H1 (cell line): Measurements from ENCODE around the gene KDSR. TPM values are rescaled to one million over a fixed set of nuclear protein-coding genes. Genes with fewer than 3 reads are reported as not detected.

Experiments
- CBX5 ChIP-seq: fragments of 300-800, 300-1000 bp; sonication (generic); IDR thresholded peaks from 2 replicates; pipeline ENCODE4 v1.7.1; 2016; ENCODE audit warnings: antibody characterized with exemption, low read length, low read depth
- NANOG ChIP-seq: IDR thresholded peaks from 2 replicates; pipeline ENCODE4 v1.6.1; 2011; ENCODE audit warnings: low read length, low read depth, mild to moderate bottlenecking, inconsistent platforms; ENCODE audit not compliant: insufficient read depth, poor library complexity, severe bottlenecking
- SP1 ChIP-seq: IDR thresholded peaks from 2 replicates; pipeline ENCODE4 v1.6.1; 2011; ENCODE audit warnings: low read depth, low read length
- polyA plus RNA-seq, 7 experiments: library from polyadenylated mRNA; depleted of rRNA in 3 of 7; stranded (reverse) in 5 of 7; unstranded in 2 of 7; fragments of >200 nt in 5 of 7; fragments of 200-250 nt in 2 of 7; gene quantifications; 1 replicate in 5 of 7; 2 replicates in 1 of 7; 4 replicates in 1 of 7; pipeline versions ENCODE4 v1.2.1 to v1.2.3, GENCODE V29; 2011 to 2013; ENCODE audit warnings: missing spikeins in 2 of 7, mixed read lengths in 2 of 7
- total RNA-seq: library from RNA; stranded (reverse); fragmentation: NEBNext Ultra II Directional; extraction: Animal tissue kit (Norgen Biotek cat#: 25700); gene quantifications from 2 replicates; pipeline ENCODE4 v1.2.1, GENCODE V29; 2021
- TF ChIP-seq, protein P1 (sequence below): IDR thresholded peaks from 2 replicates; pipeline ENCODE4 v1.6.1; 2011; ENCODE audit warnings: low read depth, mild to moderate bottlenecking, low read length; ENCODE audit not compliant: insufficient read depth

The KDSR gene
- total and polyA plus RNA-seq, 2 of the 8 experiments (the other 6 are each of a cell fraction or from before 2014, with no cell fraction given): 12.4 to 50.5 TPM

DNA sequence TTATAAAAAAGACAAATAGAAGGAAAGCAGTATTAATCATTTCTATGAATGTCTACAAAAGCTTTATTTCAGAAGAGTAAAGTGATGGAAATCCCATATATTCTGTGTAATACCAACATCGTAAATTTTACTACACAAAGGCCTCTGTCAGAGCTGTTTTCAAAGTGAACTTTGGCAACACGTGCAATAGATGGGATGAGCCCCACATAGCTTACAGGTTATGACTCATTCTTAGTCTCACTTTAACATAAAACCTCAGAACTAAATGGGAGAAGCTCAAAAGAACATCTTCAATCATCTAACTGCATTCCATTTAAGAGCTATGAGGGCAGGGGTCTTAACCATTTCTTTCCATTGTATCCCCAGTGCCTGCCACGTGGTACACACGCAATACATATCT lies 43.8 kb upstream of the KDSR start (continued):
- no peak for TF ChIP-seq NANOG
- no peak for TF ChIP-seq CBX5
- TF ChIP-seq, protein P1, sequence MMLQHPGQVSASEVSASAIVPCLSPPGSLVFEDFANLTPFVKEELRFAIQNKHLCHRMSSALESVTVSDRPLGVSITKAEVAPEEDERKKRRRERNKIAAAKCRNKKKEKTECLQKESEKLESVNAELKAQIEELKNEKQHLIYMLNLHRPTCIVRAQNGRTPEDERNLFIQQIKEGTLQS: no peak
- no peak for TF ChIP-seq SP1
